HFFc6 (cell line): ENCODE data around the gene LLPH. TPM values are rescaled to one million over a fixed set of nuclear protein-coding genes. Genes with fewer than 3 reads are reported as not detected.

Experiments
- DNase-seq: peaks from one replicate; pipeline ENCODE4 v3.0.0-alpha.2; 2018
- H3K27ac Mint-ChIP-seq: 2 replicates; pipeline ENCODE4 v1.8.0; 2020; ENCODE audit warnings: mild to moderate bottlenecking, mixed read lengths
- H3K27me3 Mint-ChIP-seq: 2 replicates; pipeline ENCODE4 v1.8.0; 2021; ENCODE audit warnings: mild to moderate bottlenecking, moderate library complexity, mixed read lengths; ENCODE audit not compliant: insufficient read depth
- H3K36me3 Mint-ChIP-seq: 2 replicates; pipeline ENCODE4 v1.8.0; 2021; ENCODE audit warnings: low read depth, mixed read lengths
- H3K4me1 Mint-ChIP-seq: 2 replicates; pipeline ENCODE4 v1.8.0; 2020; ENCODE audit warnings: low read depth, mixed read lengths
- H3K4me3 Mint-ChIP-seq: 2 replicates; pipeline ENCODE4 v1.8.0; 2020; ENCODE audit warnings: mild to moderate bottlenecking, moderate library complexity, mixed read lengths
- H3K9me3 Mint-ChIP-seq: 2 replicates; pipeline ENCODE4 v1.8.0; 2020; ENCODE audit warnings: mild to moderate bottlenecking, mixed read lengths
- CTCF ChIP-seq: fragments of 200-600 bp; sonication (generic); IDR thresholded peaks from 2 replicates; pipeline ENCODE4 v1.5.0; 2021; ENCODE audit warnings: antibody characterized with exemption, mild to moderate bottlenecking
- total RNA-seq, 6 experiments: library from RNA; stranded (reverse); fragmentation: NEBNext Ultra II Directional; extraction: Animal tissue kit (Norgen Biotek cat#: 25700); gene quantifications; 2 replicates in 1 of 6; 3 replicates in 5 of 6; pipeline ENCODE4 v1.2.3, GENCODE V29; 2021

The LLPH gene
- total RNA-seq, 6 experiments from 2014 or later = 41.1 to 53.1 (median 45.5) TPM

GRCh38 chr12:66083766-66084165, 46.8 kb downstream of the LLPH start:
- TF ChIP-seq CTCF = no peak
- no peak for DNase-seq
- Mint-ChIP-seq H3K27ac (no peak overlapping the region), H3K9me3 (no peaks in the 10 kb centered on the region), H3K4me3 (no peak overlapping the region), H3K36me3 (no peaks in the 10 kb centered on the region), H3K4me1 (peaks cover 15% of the 10 kb centered on the region), H3K27me3 (no peaks in the 10 kb centered on the region)

- DNase-seq = no peak
- Mint-ChIP-seq H3K4me3 (no peak overlapping the region), H3K36me3 (no peaks in the 10 kb centered on the region), H3K27me3 (no peaks in the 10 kb centered on the region), H3K27ac (no peak overlapping the region), H3K9me3 (no peaks in the 10 kb centered on the region), H3K4me1 (peaks cover 15% of the 10 kb centered on the region)
- TF ChIP-seq CTCF = no peak
Measured at GRCh38 chr12:66082744-66083143, 47.8 kb downstream of the LLPH start.

- Mint-ChIP-seq H3K9me3 (no peaks in the 10 kb centered on the region), H3K4me1 (no peaks in the 10 kb centered on the region), H3K27ac (no peak overlapping the region), H3K4me3 (no peak overlapping the region), H3K36me3 (no peaks in the 10 kb centered on the region), H3K27me3 (no peaks in the 10 kb centered on the region)
- DNase-seq = no peak
- no peak for TF ChIP-seq CTCF
Measured at GRCh38 chr12:66080791-66081190, 49.8 kb downstream of the LLPH start.

- H3K9me3 Mint-ChIP-seq = no peaks in the 10 kb centered on the region
Measured at GRCh38 chr12:66077542-66077941, 53.0 kb downstream of the LLPH start.

GRCh38 chr12:66074561-66074960, 56.0 kb downstream of the LLPH start:
- no peak for TF ChIP-seq CTCF
- DNase-seq = no peak
- Mint-ChIP-seq H3K36me3 (no peaks in the 10 kb centered on the region), H3K4me3 (no peak overlapping the region), H3K4me1 (peaks cover 9% of the 10 kb centered on the region), H3K27me3 (no peaks in the 10 kb centered on the region; the same call in 1 of the 2 replicates), H3K27ac (no peak overlapping the region), H3K9me3 (no peaks in the 10 kb centered on the region)

More at GRCh38 chr12:66077542-66077941, 53.0 kb downstream of the LLPH start:
- no peak for DNase-seq
- no peak for TF ChIP-seq CTCF
- no peak overlapping the region for H3K27ac Mint-ChIP-seq
- H3K4me3 Mint-ChIP-seq = no peak overlapping the region
- no peaks in the 10 kb centered on the region for H3K36me3 Mint-ChIP-seq
- no peaks in the 10 kb centered on the region for H3K27me3 Mint-ChIP-seq
- H3K4me1 Mint-ChIP-seq = peaks cover 9% of the 10 kb centered on the region

- Mint-ChIP-seq H3K36me3 (no peaks in the 10 kb centered on the region), H3K4me1 (peaks cover 9% of the 10 kb centered on the region), H3K27ac (no peak overlapping the region), H3K4me3 (no peak overlapping the region), H3K27me3 (no peaks in the 10 kb centered on the region; the same call in 1 of the 2 replicates), H3K9me3 (no peaks in the 10 kb centered on the region)
- no peak for TF ChIP-seq CTCF
- DNase-seq = no peak
Measured at GRCh38 chr12:66072566-66072965, 58.0 kb downstream of the LLPH start.
